Chondrocyte (in vitro differentiated cells): ENCODE measurements around the gene ZNF780A. TPM values are rescaled to one million over a fixed set of nuclear protein-coding genes. Genes with fewer than 3 reads are reported as not detected.
"Not testable (repeated sequence)": the region's sequence is repeated elsewhere in the genome, so short reads cannot be mapped to it uniquely, and the experiment has no call there.

Experiments
- DNase-seq: peaks from one replicate; pipeline ENCODE4 v3.0.0; 2021; ENCODE audit warnings: mixed read lengths, low spot score
- H3K27ac Mint-ChIP-seq: one replicate; pipeline ENCODE4 v1.8.0; 2021; ENCODE audit warnings: mild to moderate bottlenecking, moderate library complexity, mixed read lengths; ENCODE audit not compliant: unreplicated experiment
- H3K27me3 Mint-ChIP-seq: 2 replicates; pipeline ENCODE4 v1.8.0; 2021; ENCODE audit warnings: low read depth, mixed read lengths
- H3K36me3 Mint-ChIP-seq: 2 replicates; pipeline ENCODE4 v1.8.0; 2021; ENCODE audit warnings: low read depth, mixed read lengths
- H3K4me1 Mint-ChIP-seq: 2 replicates; pipeline ENCODE4 v1.8.0; 2021; ENCODE audit warnings: low read depth, mild to moderate bottlenecking, mixed read lengths
- H3K4me3 Mint-ChIP-seq: one replicate; pipeline ENCODE4 v1.8.0; 2021; ENCODE audit warnings: mild to moderate bottlenecking, moderate library complexity, mixed read lengths; ENCODE audit not compliant: unreplicated experiment
- H3K9me3 Mint-ChIP-seq: 2 replicates; pipeline ENCODE4 v1.8.0; 2021; ENCODE audit warnings: low read depth, mixed read lengths
- CTCF ChIP-seq: fragments of 200-600 bp; sonication (generic); IDR thresholded peaks from 2 replicates; pipeline ENCODE4 v1.5.0; 2021; ENCODE audit warnings: antibody characterized with exemption, mild to moderate bottlenecking, moderate library complexity
- total RNA-seq: library from RNA; stranded (reverse); gene quantifications from 3 replicates; pipeline ENCODE4 v1.2.1, GENCODE V29; 2021

ZNF780A gene
- total RNA-seq, 1 donor from 2014 or later: 10.9 TPM

- Mint-ChIP-seq H3K27me3 (no peaks in the 10 kb centered on the region), H3K9me3 (peaks cover 50% of the 10 kb centered on the region), H3K36me3 (peaks cover 14% of the 10 kb centered on the region), H3K4me3 (peak overlapping the region; percentile 98), H3K27ac (peak overlapping the region; percentile 68), H3K4me1 (peaks cover 30% of the 10 kb centered on the region)
- no peak for TF ChIP-seq CTCF
- no peak for DNase-seq
Measured at GRCh38 chr19:40056505-40056904, 34.2 kb downstream of the ZNF780A start.

DNA sequence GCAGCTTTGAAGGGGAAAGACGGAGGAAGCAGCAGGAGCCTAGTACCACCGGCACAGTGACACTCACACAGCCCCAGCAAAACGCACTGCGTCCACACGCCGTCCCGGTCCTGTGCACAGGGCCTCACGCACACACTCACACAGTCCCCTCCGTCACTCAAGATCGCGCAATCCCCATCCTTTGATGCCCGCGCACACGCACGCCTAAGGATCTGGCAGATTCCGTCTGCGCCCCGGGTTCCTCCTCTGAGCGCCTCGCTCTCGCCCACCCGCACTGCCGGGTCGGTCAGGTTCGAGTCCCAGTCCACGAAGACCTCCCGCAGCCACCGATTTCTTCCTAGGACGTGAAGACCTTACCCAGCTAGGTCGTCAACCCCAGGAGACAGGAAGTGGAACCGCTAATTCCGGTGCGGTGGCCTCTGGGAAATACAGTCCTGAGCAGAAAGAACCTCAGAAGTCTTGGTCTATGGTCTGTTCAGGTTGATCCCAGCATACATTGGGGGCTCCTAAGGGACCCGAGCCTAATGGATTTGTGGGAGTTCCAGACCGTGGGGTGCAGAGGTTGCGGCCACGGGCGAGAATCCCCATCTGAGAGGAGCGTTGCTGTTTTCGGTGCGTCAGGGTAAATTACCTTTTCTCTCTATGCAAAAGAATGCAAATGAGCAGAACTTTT lies 34.8 kb downstream of the ZNF780A start, which contains the start of gene ZNF780B:
Gene ZNF780B, minus strand, starts transcription at position 400 of the 673 bp plus-strand sequence. CDS start 5,899 bp downstream, outside the sequence.
- TF ChIP-seq CTCF: no peak
- peaks cover 49% of the 10 kb centered on the region for H3K9me3 Mint-ChIP-seq
- H3K27ac Mint-ChIP-seq: peak within 1 kb of the TSS; percentile 68
- peaks cover 30% of the 10 kb centered on the region for H3K4me1 Mint-ChIP-seq
- peaks cover 16% of the 10 kb centered on the region for H3K36me3 Mint-ChIP-seq
- H3K4me3 Mint-ChIP-seq: peak within 1 kb of the TSS; percentile 98
- no peaks in the 10 kb centered on the region for H3K27me3 Mint-ChIP-seq
- no peak for DNase-seq

DNA sequence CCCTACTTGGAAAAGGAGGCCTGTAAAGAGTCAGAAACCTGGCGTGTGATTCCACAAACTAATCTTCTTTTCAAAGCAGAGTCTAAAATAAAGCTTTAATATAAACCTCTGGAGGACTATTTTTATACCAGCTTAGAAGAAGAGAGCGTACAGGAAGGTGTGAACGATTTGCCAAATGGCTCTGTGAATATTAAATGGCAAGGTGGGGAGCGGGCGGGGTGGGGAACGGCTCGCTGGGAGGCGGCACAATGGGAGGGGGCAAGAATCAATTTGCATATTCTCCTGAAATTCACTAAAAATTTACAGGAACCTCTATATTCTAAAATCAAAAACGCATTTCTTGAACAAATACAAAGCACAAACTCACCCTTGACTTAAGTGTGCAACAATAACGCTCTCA lies 35.7 kb downstream of the ZNF780A start:
- no peaks in the 10 kb centered on the region for H3K27me3 Mint-ChIP-seq
- H3K27ac Mint-ChIP-seq: no peak overlapping the region
- H3K4me3 Mint-ChIP-seq: peak overlapping the region; percentile 98
- peaks cover 52% of the 10 kb centered on the region for H3K9me3 Mint-ChIP-seq
- H3K36me3 Mint-ChIP-seq: peaks cover 22% of the 10 kb centered on the region
- no peak for DNase-seq
- no peak for TF ChIP-seq CTCF
- peaks cover 30% of the 10 kb centered on the region for H3K4me1 Mint-ChIP-seq

DNA sequence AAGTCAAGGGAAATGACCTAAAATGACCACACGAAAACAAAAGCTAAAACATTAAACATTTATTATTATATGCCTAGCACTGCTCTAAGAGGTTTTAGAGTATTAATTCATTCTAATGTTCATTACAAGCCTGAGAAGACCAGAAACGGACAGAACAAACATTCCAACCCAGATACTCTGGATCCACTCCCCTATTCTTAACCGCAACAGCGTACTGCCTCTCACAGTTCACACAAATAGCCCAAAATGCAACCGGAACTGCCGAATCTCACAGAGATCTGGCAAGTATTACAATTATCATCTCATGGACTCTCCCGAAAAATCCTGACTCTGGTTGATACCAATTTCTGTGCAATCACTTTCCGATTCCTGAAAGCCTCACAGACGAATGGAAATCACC lies 36.1 kb downstream of the ZNF780A start:
- DNase-seq: no peak
- Mint-ChIP-seq H3K27me3 (no peaks in the 10 kb centered on the region), H3K4me1 (peaks cover 30% of the 10 kb centered on the region), H3K4me3 (peak overlapping the region; percentile 98), H3K9me3 (peaks cover 49% of the 10 kb centered on the region), H3K36me3 (peaks cover 19% of the 10 kb centered on the region), H3K27ac (no peak overlapping the region)
- TF ChIP-seq CTCF: no peak

- H3K36me3 Mint-ChIP-seq: peaks cover 25% of the 10 kb centered on the region
- no peak overlapping the region for H3K4me3 Mint-ChIP-seq
- no peak overlapping the region for H3K27ac Mint-ChIP-seq
- H3K9me3 Mint-ChIP-seq: peaks cover 44% of the 10 kb centered on the region
- DNase-seq: no peak
- no peaks in the 10 kb centered on the region for H3K27me3 Mint-ChIP-seq
- H3K4me1 Mint-ChIP-seq: peaks cover 30% of the 10 kb centered on the region
- TF ChIP-seq CTCF: no peak
Measured at GRCh38 chr19:40053491-40053890, 37.3 kb downstream of the ZNF780A start.

- H3K36me3 Mint-ChIP-seq: peaks cover 55% of the 10 kb centered on the region
- H3K4me1 Mint-ChIP-seq, H3K4me3 Mint-ChIP-seq, H3K27me3 Mint-ChIP-seq, DNase-seq, H3K27ac Mint-ChIP-seq: not testable (repeated sequence)
- H3K9me3 Mint-ChIP-seq: peaks cover 46% of the 10 kb centered on the region
Measured at GRCh38 chr19:40041718-40042117, 49.0 kb downstream of the ZNF780A start.

DNA sequence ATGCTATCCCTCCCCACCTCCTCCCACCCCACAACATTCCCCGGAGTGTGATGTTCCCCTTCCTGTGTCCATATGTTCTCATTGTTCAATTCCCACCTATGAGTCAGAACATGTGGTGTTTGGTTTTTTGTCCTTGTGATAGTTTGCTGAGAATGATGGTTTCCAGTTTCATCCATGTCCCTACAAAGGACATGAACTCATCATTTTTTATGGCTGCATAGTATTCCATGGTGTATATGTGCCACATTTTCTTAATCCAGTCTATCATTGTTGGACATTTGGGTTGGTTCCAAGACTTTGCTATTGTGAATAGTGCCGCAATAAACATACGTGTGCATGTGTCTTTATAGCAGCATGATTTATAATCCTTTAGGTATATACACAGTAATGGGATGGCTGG lies 52.7 kb downstream of the ZNF780A start:
- Mint-ChIP-seq H3K9me3 (peaks cover 48% of the 10 kb centered on the region), H3K36me3 (peaks cover 52% of the 10 kb centered on the region)
- H3K4me1 Mint-ChIP-seq, H3K27me3 Mint-ChIP-seq, H3K4me3 Mint-ChIP-seq, DNase-seq, H3K27ac Mint-ChIP-seq: not testable (repeated sequence)
